ENCODE data around the gene KRT73. TPM values are rescaled to one million over a fixed set of nuclear protein-coding genes. Genes with fewer than 3 reads are reported as not detected.

KRT73 gene
- total and polyA plus RNA-seq, 2 of the 8 experiments (the other 6 are each of a cell fraction or from before 2014, with no cell fraction given): not detected

DNA sequence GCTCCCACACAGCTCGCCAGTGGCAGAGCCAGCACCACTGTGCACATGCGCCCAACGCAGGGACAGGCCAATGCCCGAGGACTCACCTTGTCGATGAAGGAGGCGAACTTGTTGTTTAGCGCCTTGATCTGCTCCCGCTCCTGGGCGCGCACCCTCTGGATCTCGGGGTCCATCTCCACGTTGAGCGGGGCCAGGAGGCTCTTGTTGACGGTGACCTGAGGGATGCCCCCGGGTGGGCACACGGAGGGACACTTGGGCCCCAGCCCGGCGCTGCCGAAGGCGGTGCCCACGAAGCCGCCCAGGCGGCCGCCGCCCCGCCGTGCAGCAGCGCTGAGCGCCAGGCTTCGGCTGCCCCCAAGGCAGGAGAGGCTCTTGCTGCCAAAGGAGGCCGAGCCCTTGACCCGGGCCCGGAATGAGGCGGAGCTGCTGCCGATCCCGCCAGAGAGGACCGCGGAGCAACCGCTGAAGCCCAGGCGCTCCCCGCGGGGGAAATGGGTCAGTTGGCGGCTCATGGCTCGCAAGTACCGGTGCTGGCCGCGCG lies 17.3 kb downstream of the KRT73 start, which contains the start of gene KRT72 (continued):
- TF ChIP-seq, protein P1, sequence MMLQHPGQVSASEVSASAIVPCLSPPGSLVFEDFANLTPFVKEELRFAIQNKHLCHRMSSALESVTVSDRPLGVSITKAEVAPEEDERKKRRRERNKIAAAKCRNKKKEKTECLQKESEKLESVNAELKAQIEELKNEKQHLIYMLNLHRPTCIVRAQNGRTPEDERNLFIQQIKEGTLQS (IDR thresholded peaks at IDR 0.05; ENCODE audit: insufficient read depth, low read depth, low read length): no peak
- no peak for TF ChIP-seq GABPA (IDR thresholded peaks at IDR 0.05; ENCODE audit: borderline replicate concordance, insufficient read depth, low read length)
- no peak for TF ChIP-seq CEBPB (IDR thresholded peaks at IDR 0.05; ENCODE audit: low read depth, low read length)
- no peak for TF ChIP-seq BACH1 (IDR thresholded peaks at IDR 0.05; ENCODE audit: low read length)

Measured in H1 (cell line).